Heart left ventricle (tissue), 13 donors: ENCODE data around the gene PHC3.

ENCODE experiments used
- CTCF ChIP-seq, 12 donors: fragments of 200-600 bp; sonication (generic) in 4 of 12; IDR thresholded peaks; one replicate each; pipeline versions ENCODE4 v1.5.0 to v1.8.0; 2018 to 2022; ENCODE audit warnings: antibody characterized with exemption in 12 of 12, mild to moderate bottlenecking in 5 of 12
- POLR2A ChIP-seq, 2 donors: fragments of 450-650 bp; IDR thresholded peaks; one replicate each; pipeline ENCODE4 v1.6.1; 2017; ENCODE audit warnings: antibody characterized with exemption in 2 of 2, mild to moderate bottlenecking in 2 of 2, moderate library complexity in 2 of 2
- donor health status: ischemic (EF 13 %, LVEDD 7.1; RV severe dilation, severe dysfunction).
- donor health status: DM: no; HTN: yes; CAD: no.
- donor health status: DM: no; HTN: no; CAD: no.
- donor health status: ischemic (EF 25% LVEDD 6.9; RV normal size, moderate dysfunction).
- donor health status: ischemic (EF 25% LVEDD 5.7; RV mildly dilated, moderate dysfunction).
- donor health status: ischemic (EF 35%, LVEDD 5.7; RV mildly dilated, moderate dysfunction).
- donor health status: nonischemic (EF 11% LVEDD 7.7; RV severe dilation, severe dysfunction).
- donor health status: DM: yes; HTN: yes; CAD: no.
- donor health status: PGD.
- donor health status: ischemic (EF 29% LVEDD 5.4; RV normal size, mild dysfunction).
- donor health status: nonischemic (EF 23%, LVEDD 6.1; RV moderate dilation, normal function).

- no peak for TF ChIP-seq CTCF (IDR thresholded peaks at IDR 0.05)
- TF ChIP-seq POLR2A (IDR thresholded peaks at IDR 0.05) = no peak
Observed at GRCh38 chr3:170038434-170039110, 143.0 kb downstream of the PHC3 start.
